Lower leg skin (tissue), 4 donors: Measurements from ENCODE around the gene ADD1. TPM values are rescaled to one million over a fixed set of nuclear protein-coding genes. Genes with fewer than 3 reads are reported as not detected.

Source experiments
- DNase-seq, 2 donors: peaks; one replicate each; pipeline ENCODE4 v3.0.0-alpha.2; 2019; ENCODE audit warnings: low spot score in 2 of 2
- H3K4me3 ChIP-seq: fragments of 200-600 bp; sonication (generic); 2 replicates; pipeline ENCODE4 v1.5.1; 2017; ENCODE audit warnings: mild to moderate bottlenecking, low read depth; ENCODE audit not compliant: poor library complexity, severe bottlenecking
- CTCF ChIP-seq, 3 donors: fragments of 450-650 bp; IDR thresholded peaks; one replicate each; pipeline ENCODE4 v1.5.1; 2016; ENCODE audit warnings: antibody characterized with exemption in 3 of 3, mild to moderate bottlenecking in 3 of 3, moderate library complexity in 2 of 3
- POLR2A ChIP-seq, 2 donors: fragments of 450-650 bp; IDR thresholded peaks; one replicate each; pipeline ENCODE4 v1.6.1; 2016 to 2017; ENCODE audit warnings: antibody characterized with exemption in 2 of 2, mild to moderate bottlenecking in 1 of 2, moderate library complexity in 1 of 2
- whole genome bisulfite sequencing, 2 donors: methylation state at CpG; one replicate each; pipeline ENCODE4 v1.1.5; 2018; 5-methylcytosine and 5-hydroxymethylcytosine counted together
- intact Hi-C: fragments of 100-400 bp; cut with DNase I; formaldehyde crosslinking; loops from one replicate; pipeline ENCODE4 v1.15.0; 2023; ENCODE audit warnings: low total_unique reads
- total RNA-seq, 4 donors: library from RNA; depleted of rRNA; stranded (reverse); fragments of >200 nt; gene quantifications; one replicate each; pipeline ENCODE4 v1.1.0, GENCODE V29; 2016

The ADD1 gene
- total RNA-seq, 4 donors from 2014 or later, result 102 to 153 (median 135) TPM

GRCh38 chr4:2796849-2797544 is 46.6 kb upstream of the ADD1 start:
- peak; percentile 17 to 86 for DNase-seq
- TF ChIP-seq POLR2A (IDR thresholded peaks at IDR 0.05), result no peak
- no peak for TF ChIP-seq CTCF (IDR thresholded peaks at IDR 0.05)
- intact Hi-C loops, result no loop called here

GRCh38 chr4:2797545-2798305 is 45.9 kb upstream of the ADD1 start:
- peak; percentile 50 to 87 for DNase-seq
- TF ChIP-seq POLR2A (IDR thresholded peaks at IDR 0.05), result no peak
- no peak for TF ChIP-seq CTCF (IDR thresholded peaks at IDR 0.05)
- no peak overlapping the region for H3K4me3 ChIP-seq
- intact Hi-C loops, result no loop called here
- WGBS, 2 donors, result 26 to 64% methylated on average over 23 of the region's 23 CpGs

More at GRCh38 chr4:2796849-2797544, 46.6 kb upstream of the ADD1 start:
- no peak overlapping the region for H3K4me3 ChIP-seq
- WGBS, 2 donors, result 38 to 55% methylated on average over 12 to 13 of the region's 13 CpGs

GRCh38 chr4:2798399-2799223 is 45.0 kb upstream of the ADD1 start:
- intact Hi-C loops, result no loop called here
- WGBS, 2 donors, result 28 to 33% methylated on average over 17 to 24 of the region's 29 CpGs
- H3K4me3 ChIP-seq, result no peak overlapping the region
- no peak for TF ChIP-seq CTCF (IDR thresholded peaks at IDR 0.05)
- TF ChIP-seq POLR2A (IDR thresholded peaks at IDR 0.05), result no peak
- peak; percentile 73 to 96 for DNase-seq

- intact Hi-C loops, result no loop called here
- peak in 1 of 2 donors; percentile 88 for DNase-seq
- H3K4me3 ChIP-seq, result no peak overlapping the region
- 38 to 47% methylated on average over 12 to 14 of the region's 14 CpGs for WGBS, 2 donors
- TF ChIP-seq CTCF (IDR thresholded peaks at IDR 0.05) (no peak), POLR2A (IDR thresholded peaks at IDR 0.05) (no peak)
These were observed 44.3 kb upstream of the ADD1 start for GRCh38 chr4:2799224-2799911.

GRCh38 chr4:2799971-2800690 is 43.5 kb upstream of the ADD1 start:
- peak in 1 of 2 donors; percentile 87 for DNase-seq
- intact Hi-C loops, result no loop called here
- H3K4me3 ChIP-seq, result no peak overlapping the region
- TF ChIP-seq CTCF (IDR thresholded peaks at IDR 0.05), result no peak
- TF ChIP-seq POLR2A (IDR thresholded peaks at IDR 0.05), result no peak
- WGBS, 2 donors, result 42 to 47% methylated on average over 11 to 20 of the region's 23 CpGs
